KMS-11 (cell line): ENCODE results near the gene PAK5.

Source experiments
- H2AFZ ChIP-seq: fragments of 200-600 bp; sonication (generic); 2 replicates; pipeline ENCODE4 v1.6.1; 2016; ENCODE audit warnings: antibody characterized with exemption, mixed run types, low read depth
- H3K27ac ChIP-seq: fragments of 200-600 bp; sonication (generic); 2 replicates; pipeline ENCODE4 v1.6.1; 2016; ENCODE audit warnings: mild to moderate bottlenecking, mixed run types
- H3K27me3 ChIP-seq: fragments of 200-600 bp; sonication (generic); 2 replicates; pipeline ENCODE4 v1.6.1; 2017; ENCODE audit warnings: mild to moderate bottlenecking, low read depth, mixed run types, moderate library complexity; ENCODE audit not compliant: insufficient read depth
- H3K36me3 ChIP-seq: fragments of 200-600 bp; sonication (generic); 2 replicates; pipeline ENCODE4 v1.6.1; 2017; ENCODE audit warnings: mild to moderate bottlenecking, mixed run types; ENCODE audit not compliant: insufficient read depth
- H3K4me1 ChIP-seq: fragments of 200-600 bp; sonication (generic); 2 replicates; pipeline ENCODE4 v1.6.1; 2016; ENCODE audit warnings: mild to moderate bottlenecking, low read depth, mixed run types; ENCODE audit not compliant: poor library complexity, severe bottlenecking
- H3K4me2 ChIP-seq: fragments of 200-600 bp; sonication (generic); 2 replicates; pipeline ENCODE4 v1.7.0; 2016; ENCODE audit warnings: mild to moderate bottlenecking, mixed run types
- H3K4me3 ChIP-seq: fragments of 200-600 bp; sonication (generic); IDR thresholded peaks from 2 replicates; pipeline ENCODE4 v1.6.1; 2017; ENCODE audit warnings: low read depth, low read length, mixed read lengths; ENCODE audit not compliant: insufficient read depth
- H3K79me2 ChIP-seq: fragments of 200-600 bp; sonication (generic); 2 replicates; pipeline ENCODE4 v1.6.1; 2016; ENCODE audit warnings: low read depth, mixed run types; ENCODE audit not compliant: insufficient read depth
- H3K9ac ChIP-seq: fragments of 200-600 bp; sonication (generic); 2 replicates; pipeline ENCODE4 v1.6.1; 2016; ENCODE audit warnings: mild to moderate bottlenecking, mixed run types
- H4K20me1 ChIP-seq: fragments of 200-600 bp; sonication (generic); 2 replicates; pipeline ENCODE4 v1.6.1; 2016; ENCODE audit warnings: mild to moderate bottlenecking, mixed run types; ENCODE audit not compliant: insufficient read depth
- CTCF ChIP-seq: fragments of 200-600 bp; sonication (generic); conservative IDR thresholded peaks from 2 replicates; pipeline ENCODE4 v1.6.1; 2017; ENCODE audit warnings: low read depth, mild to moderate bottlenecking, antibody characterized with exemption, low read length, moderate library complexity, mixed read lengths

PAK5 gene

GRCh38 chr20:9794831-9795230 lies 44.0 kb downstream of the PAK5 start:
- H3K4me1 ChIP-seq = no peaks in the 10 kb centered on the region
- no peaks in the 10 kb centered on the region for H3K36me3 ChIP-seq
- no peak for TF ChIP-seq CTCF
- H2AFZ ChIP-seq = no peak overlapping the region
- H4K20me1 ChIP-seq = no peaks in the 10 kb centered on the region
- H3K27ac ChIP-seq = no peak overlapping the region
- no peak overlapping the region for H3K4me2 ChIP-seq
- H3K27me3 ChIP-seq = no peaks in the 10 kb centered on the region
- H3K9ac ChIP-seq = no peak overlapping the region
- H3K4me3 ChIP-seq = no peak overlapping the region
- no peaks in the 10 kb centered on the region for H3K79me2 ChIP-seq

- no peak overlapping the region for H3K4me3 ChIP-seq
- H3K27ac ChIP-seq = no peak overlapping the region
- no peaks in the 10 kb centered on the region for H3K27me3 ChIP-seq
- no peaks in the 10 kb centered on the region for H3K36me3 ChIP-seq
- H3K79me2 ChIP-seq = no peaks in the 10 kb centered on the region
- no peak overlapping the region for H2AFZ ChIP-seq
- H3K4me2 ChIP-seq = no peak overlapping the region
- H3K4me1 ChIP-seq = no peaks in the 10 kb centered on the region
- no peak overlapping the region for H3K9ac ChIP-seq
- TF ChIP-seq CTCF = no peak
- H4K20me1 ChIP-seq = no peaks in the 10 kb centered on the region
These were observed 46.2 kb downstream of the PAK5 start for GRCh38 chr20:9792674-9793073.

GRCh38 chr20:9789131-9789530 lies 49.7 kb downstream of the PAK5 start:
- TF ChIP-seq CTCF = no peak
- no peaks in the 10 kb centered on the region for H3K27me3 ChIP-seq
- H3K4me3 ChIP-seq = no peak overlapping the region
- H2AFZ ChIP-seq = no peak overlapping the region
- no peaks in the 10 kb centered on the region for H3K79me2 ChIP-seq
- H4K20me1 ChIP-seq = no peaks in the 10 kb centered on the region
- no peak overlapping the region for H3K27ac ChIP-seq
- H3K9ac ChIP-seq = no peak overlapping the region
- no peaks in the 10 kb centered on the region for H3K36me3 ChIP-seq
- no peaks in the 10 kb centered on the region for H3K4me1 ChIP-seq
- no peak overlapping the region for H3K4me2 ChIP-seq

- Histone ChIP-seq H3K79me2 (no peaks in the 10 kb centered on the region), H3K4me2 (no peak overlapping the region)
These were observed 63.7 kb downstream of the PAK5 start for GRCh38 chr20:9775176-9775575.

More at GRCh38 chr20:9775176-9775575, 63.7 kb downstream of the PAK5 start:
- Histone ChIP-seq H3K36me3 (no peaks in the 10 kb centered on the region), H4K20me1 (no peaks in the 10 kb centered on the region), H3K27me3 (no peaks in the 10 kb centered on the region), H3K4me1 (no peaks in the 10 kb centered on the region), H2AFZ (no peak overlapping the region), H3K4me3 (no peak overlapping the region), H3K27ac (no peak overlapping the region), H3K9ac (no peak overlapping the region)
- TF ChIP-seq CTCF = no peak
